K562 (cell line): ENCODE measurements around the gene DHRS13. TPM values are rescaled to one million over a fixed set of nuclear protein-coding genes. Genes with fewer than 3 reads are reported as not detected.

Experiments
- ELF4 ChIP-seq: fragments of 450-650 bp; formaldehyde crosslinking; IDR thresholded peaks from 2 replicates; pipeline ENCODE4 v1.4.0; 2022; ENCODE audit warnings: missing genetic modification characterization
- ETV1 ChIP-seq: fragments of 450-650 bp; conservative IDR thresholded peaks from 2 replicates; pipeline ENCODE4 v1.6.1; 2016; ENCODE audit warnings: missing genetic modification characterization, control low read depth, low read depth, missing compliant biosample characterization
- GABPB2 ChIP-seq: fragments of 250-450 bp; sonication (Bioruptor Pico); conservative IDR thresholded peaks from 2 replicates; pipeline ENCODE4 v1.5.1; 2021; ENCODE audit warnings: mild to moderate bottlenecking
- SMARCB1 ChIP-seq: IDR thresholded peaks from 2 replicates; pipeline ENCODE4 v1.6.1; 2011; ENCODE audit warnings: improper control_type of control experiment, low read depth; ENCODE audit not compliant: insufficient read length
- SP2 ChIP-seq: IDR thresholded peaks from 2 replicates; pipeline ENCODE4 v1.6.1; 2011; ENCODE audit warnings: mild to moderate bottlenecking, low read depth, low read length, moderate library complexity; ENCODE audit not compliant: poor library complexity, severe bottlenecking; ENCODE audit errors: extremely low read depth
- TBL1XR1 ChIP-seq, 2 experiments: IDR thresholded peaks; 2 replicates each; pipeline ENCODE4 v1.6.1; 2012; ENCODE audit warnings: improper control_type of control experiment in 2 of 2, low read length in 2 of 2, mild to moderate bottlenecking in 1 of 2
- TOE1 ChIP-seq, 2 experiments: fragments of 450-650 bp in 1 of 2; sonication (generic) in 1 of 2; formaldehyde crosslinking in 1 of 2; IDR thresholded peaks; 2 replicates each; pipeline versions ENCODE4 v1.7.1 to v1.8.0; 2016 to 2022; ENCODE audit warnings: borderline replicate concordance in 2 of 2, mild to moderate bottlenecking in 2 of 2, antibody characterized with exemption in 1 of 2, inconsistent platforms in 1 of 2, low read depth in 1 of 2, missing genetic modification reagents in 1 of 2, moderate library complexity in 1 of 2
- TRIM24 ChIP-seq, 2 experiments: fragments of 450-650 bp; IDR thresholded peaks; 2 replicates each; pipeline ENCODE4 v1.6.1; 2016
- ZNF143 ChIP-seq: sonication (generic); formaldehyde crosslinking; IDR thresholded peaks from 2 replicates; pipeline ENCODE4 v1.9.0; 2022; ENCODE audit warnings: mild to moderate bottlenecking, missing genetic modification reagents
- polyA plus RNA-seq, 8 experiments: library from polyadenylated mRNA; depleted of rRNA in 4 of 8; stranded (reverse) in 5 of 8; unstranded in 3 of 8; fragments of >200 nt; fragmentation: Nextera tagmentation in 2 of 8; fragmentation: Illumina TruSeq in 1 of 8; extraction: Ambion mirVana in 2 of 8; extraction: Trizol in 1 of 8; gene quantifications; 2 replicates each; pipeline versions ENCODE4 v1.2.1 to v1.2.3, GENCODE V29; 2011 to 2014; ENCODE audit warnings: inconsistent platforms in 1 of 8, missing spikeins in 1 of 8
- total RNA-seq, 7 experiments: library from RNA; depleted of rRNA in 6 of 7; stranded (reverse); fragments of >200 nt in 6 of 7; fragmentation: Illumina TruSeq in 2 of 7; extraction: Trizol in 2 of 7; gene quantifications; 2 replicates each; pipeline versions ENCODE4 v1.2.1 to v1.2.3, GENCODE V29; 2011 to 2021; ENCODE audit warnings: low replicate concordance in 1 of 7
- TF ChIP-seq, protein P1 (sequence below): fragments of 450-650 bp; IDR thresholded peaks from 2 replicates; pipeline ENCODE4 v1.6.1; 2016; ENCODE audit warnings: low read depth
- TF ChIP-seq, protein P2 (sequence below): fragments of 250-450 bp; sonication (Bioruptor Pico); IDR thresholded peaks from 2 replicates; pipeline ENCODE4 v1.5.0; 2021; ENCODE audit warnings: mild to moderate bottlenecking, borderline replicate concordance
- TF ChIP-seq, protein P3 (sequence below): fragments of 450-650 bp; formaldehyde crosslinking; IDR thresholded peaks from 2 replicates; pipeline ENCODE4 v1.4.0; 2020; ENCODE audit warnings: mild to moderate bottlenecking, moderate library complexity

Gene DHRS13
- total and polyA plus RNA-seq, 9 of the 15 experiments (the other 6 are each of a cell fraction or from before 2014, with no cell fraction given), result 0.32 to 52.3 (median 34.3) TPM; not detected in 1

DNA sequence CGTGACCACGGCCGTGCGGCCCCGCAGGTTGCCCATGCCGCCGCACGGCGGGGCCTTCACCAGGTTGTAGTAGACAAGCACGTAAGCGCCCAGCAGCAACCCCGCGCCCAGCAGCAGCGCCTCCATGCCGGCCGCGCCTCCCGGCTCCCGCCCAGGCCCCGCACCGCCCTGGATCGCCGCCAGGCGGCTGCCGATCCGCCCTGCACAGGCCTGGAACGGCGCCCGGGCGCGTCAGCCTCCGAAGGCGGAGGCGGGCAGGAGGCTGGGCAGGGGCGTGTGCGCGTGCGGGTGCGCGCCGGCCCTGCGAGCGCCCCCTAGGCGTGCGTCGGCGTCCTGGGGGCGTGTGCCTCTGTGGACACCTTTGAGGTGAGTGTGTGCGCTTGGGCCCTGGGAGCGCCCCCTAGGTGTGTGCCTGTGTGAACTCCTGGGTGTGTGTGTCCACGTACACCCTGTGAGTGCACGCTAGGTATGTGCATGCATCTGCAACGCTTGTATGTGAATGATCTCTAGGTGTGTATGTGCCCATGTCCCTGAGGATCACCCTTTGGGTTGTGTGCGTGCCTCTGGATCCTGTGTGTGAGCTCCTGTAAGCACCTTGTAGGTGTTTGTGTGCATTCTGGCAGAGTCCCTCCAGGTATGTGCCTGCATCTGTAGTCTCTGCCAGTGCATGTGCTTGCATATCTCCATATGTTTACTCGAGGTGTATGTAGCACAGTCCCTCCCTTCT, at the start of gene DHRS13 (continued):
- TF ChIP-seq, protein P1, sequence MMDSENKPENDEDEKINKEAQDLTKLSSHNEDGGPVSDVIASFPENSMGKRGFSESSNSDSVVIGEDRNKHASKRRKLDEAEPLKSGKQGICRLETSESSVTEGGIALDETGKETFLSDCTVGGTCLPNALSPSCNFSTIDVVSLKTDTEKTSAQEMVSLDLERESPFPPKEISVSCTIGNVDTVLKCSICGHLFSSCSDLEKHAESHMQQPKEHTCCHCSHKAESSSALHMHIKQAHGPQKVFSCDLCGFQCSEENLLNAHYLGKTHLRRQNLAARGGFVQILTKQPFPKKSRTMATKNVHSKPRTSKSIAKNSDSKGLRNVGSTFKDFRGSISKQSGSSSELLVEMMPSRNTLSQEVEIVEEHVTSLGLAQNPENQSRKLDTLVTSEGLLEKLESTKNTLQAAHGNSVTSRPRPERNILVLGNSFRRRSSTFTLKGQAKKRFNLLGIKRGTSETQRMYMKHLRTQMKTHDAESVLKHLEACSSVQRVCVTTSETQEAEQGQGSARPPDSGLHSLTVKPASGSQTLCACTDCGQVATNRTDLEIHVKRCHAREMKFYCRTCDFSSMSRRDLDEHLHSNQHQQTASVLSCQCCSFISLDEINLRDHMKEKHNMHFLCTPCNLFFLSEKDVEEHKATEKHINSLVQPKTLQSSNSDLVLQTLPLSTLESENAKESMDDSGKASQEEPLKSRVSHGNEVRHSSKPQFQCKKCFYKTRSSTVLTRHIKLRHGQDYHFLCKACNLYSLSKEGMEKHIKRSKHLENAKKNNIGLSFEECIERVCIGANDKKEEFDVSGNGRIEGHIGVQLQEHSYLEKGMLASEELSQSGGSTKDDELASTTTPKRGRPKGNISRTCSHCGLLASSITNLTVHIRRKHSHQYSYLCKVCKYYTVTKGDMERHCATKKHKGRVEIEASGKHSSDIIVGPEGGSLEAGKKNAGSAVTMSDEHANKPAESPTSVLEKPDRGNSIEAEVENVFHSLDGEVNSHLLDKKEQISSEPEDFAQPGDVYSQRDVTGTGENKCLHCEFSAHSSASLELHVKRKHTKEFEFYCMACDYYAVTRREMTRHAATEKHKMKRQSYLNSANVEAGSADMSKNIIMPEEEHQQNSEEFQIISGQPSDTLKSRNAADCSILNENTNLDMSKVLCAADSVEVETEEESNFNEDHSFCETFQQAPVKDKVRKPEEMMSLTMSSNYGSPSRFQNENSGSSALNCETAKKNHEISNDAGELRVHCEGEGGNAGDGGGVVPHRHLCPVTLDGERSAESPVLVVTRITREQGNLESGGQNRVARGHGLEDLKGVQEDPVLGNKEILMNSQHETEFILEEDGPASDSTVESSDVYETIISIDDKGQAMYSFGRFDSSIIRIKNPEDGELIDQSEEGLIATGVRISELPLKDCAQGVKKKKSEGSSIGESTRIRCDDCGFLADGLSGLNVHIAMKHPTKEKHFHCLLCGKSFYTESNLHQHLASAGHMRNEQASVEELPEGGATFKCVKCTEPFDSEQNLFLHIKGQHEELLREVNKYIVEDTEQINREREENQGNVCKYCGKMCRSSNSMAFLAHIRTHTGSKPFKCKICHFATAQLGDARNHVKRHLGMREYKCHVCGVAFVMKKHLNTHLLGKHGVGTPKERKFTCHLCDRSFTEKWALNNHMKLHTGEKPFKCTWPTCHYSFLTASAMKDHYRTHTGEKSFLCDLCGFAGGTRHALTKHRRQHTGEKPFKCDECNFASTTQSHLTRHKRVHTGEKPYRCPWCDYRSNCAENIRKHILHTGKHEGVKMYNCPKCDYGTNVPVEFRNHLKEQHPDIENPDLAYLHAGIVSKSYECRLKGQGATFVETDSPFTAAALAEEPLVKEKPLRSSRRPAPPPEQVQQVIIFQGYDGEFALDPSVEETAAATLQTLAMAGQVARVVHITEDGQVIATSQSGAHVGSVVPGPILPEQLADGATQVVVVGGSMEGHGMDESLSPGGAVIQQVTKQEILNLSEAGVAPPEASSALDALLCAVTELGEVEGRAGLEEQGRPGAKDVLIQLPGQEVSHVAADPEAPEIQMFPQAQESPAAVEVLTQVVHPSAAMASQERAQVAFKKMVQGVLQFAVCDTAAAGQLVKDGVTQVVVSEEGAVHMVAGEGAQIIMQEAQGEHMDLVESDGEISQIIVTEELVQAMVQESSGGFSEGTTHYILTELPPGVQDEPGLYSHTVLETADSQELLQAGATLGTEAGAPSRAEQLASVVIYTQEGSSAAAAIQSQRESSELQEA, result no peak
- TF ChIP-seq ZNF143, result no peak
- no peak for TF ChIP-seq GABPB2 (CRISPR knock-in tag)
- TF ChIP-seq TRIM24 (IDR thresholded peaks at IDR 0.05), result peak in 1 of 2 experiments; percentile 4; a peak in 1 of 4 replicates
- no peak for TF ChIP-seq ETV1 (tag)
- TF ChIP-seq SMARCB1, result no peak
- TF ChIP-seq, protein P2, sequence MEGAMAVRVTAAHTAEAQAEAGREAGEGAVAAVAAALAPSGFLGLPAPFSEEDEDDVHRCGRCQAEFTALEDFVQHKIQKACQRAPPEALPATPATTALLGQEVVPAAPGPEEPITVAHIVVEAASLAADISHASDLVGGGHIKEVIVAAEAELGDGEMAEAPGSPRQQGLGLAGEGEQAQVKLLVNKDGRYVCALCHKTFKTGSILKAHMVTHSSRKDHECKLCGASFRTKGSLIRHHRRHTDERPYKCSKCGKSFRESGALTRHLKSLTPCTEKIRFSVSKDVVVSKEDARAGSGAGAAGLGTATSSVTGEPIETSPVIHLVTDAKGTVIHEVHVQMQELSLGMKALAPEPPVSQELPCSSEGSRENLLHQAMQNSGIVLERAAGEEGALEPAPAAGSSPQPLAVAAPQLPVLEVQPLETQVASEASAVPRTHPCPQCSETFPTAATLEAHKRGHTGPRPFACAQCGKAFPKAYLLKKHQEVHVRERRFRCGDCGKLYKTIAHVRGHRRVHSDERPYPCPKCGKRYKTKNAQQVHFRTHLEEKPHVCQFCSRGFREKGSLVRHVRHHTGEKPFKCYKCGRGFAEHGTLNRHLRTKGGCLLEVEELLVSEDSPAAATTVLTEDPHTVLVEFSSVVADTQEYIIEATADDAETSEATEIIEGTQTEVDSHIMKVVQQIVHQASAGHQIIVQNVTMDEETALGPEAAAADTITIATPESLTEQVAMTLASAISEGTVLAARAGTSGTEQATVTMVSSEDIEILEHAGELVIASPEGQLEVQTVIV (CRISPR knock-in tag), result peak; percentile 63; the same call in 1 of the 2 replicates
- peak; percentile 66 to 82; a peak in 3 of 4 replicates for TF ChIP-seq TBL1XR1 (IDR thresholded peaks at IDR 0.05; ENCODE audit: low read length in 2 of 2)
- TF ChIP-seq TOE1 (IDR thresholded peaks at IDR 0.05; ENCODE audit: borderline replicate concordance), result no peak
- no peak for TF ChIP-seq TOE1 (CRISPR knock-in tag; IDR thresholded peaks at IDR 0.05; ENCODE audit: borderline replicate concordance, low read depth)
- no peak for TF ChIP-seq ELF4 (CRISPR knock-in tag)
- TF ChIP-seq SP2, result no peak
- TF ChIP-seq, protein P3, sequence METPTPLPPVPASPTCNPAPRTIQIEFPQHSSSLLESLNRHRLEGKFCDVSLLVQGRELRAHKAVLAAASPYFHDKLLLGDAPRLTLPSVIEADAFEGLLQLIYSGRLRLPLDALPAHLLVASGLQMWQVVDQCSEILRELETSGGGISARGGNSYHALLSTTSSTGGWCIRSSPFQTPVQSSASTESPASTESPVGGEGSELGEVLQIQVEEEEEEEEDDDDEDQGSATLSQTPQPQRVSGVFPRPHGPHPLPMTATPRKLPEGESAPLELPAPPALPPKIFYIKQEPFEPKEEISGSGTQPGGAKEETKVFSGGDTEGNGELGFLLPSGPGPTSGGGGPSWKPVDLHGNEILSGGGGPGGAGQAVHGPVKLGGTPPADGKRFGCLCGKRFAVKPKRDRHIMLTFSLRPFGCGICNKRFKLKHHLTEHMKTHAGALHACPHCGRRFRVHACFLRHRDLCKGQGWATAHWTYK (CRISPR knock-in tag), result peak; percentile 18
